NCI-H128 (cell line): ENCODE data around the gene RAB3B.
"Not testable (repeated sequence)": the region's sequence is repeated elsewhere in the genome, so short reads cannot be mapped to it uniquely, and the experiment has no call there.

ENCODE experiments used
- DNase-seq: peaks from one replicate; lab custom pipeline; 2025; ENCODE audit not compliant: unreplicated experiment; lab: John Stamatoyannopoulos, UW

The RAB3B gene

DNA sequence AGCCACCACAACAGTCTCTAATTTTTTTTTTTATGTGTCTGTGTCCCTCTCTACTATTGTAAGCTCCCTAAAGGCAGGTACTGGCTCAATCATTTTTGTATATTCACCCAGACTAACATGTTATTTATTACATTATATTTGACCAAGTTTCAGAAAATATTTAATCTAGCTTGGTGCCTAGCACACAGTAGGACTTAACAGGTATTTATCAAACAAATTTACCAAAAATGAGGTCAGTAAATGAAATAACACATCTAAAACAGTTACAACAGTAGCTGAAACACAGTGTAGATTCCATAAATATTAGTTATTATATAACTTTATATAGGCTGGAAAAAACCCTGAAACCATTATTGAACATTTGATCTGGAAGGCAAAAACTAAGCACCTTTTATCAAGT is 114.7 kb downstream of the RAB3B start:
- DNase-seq, result no peak

DNA sequence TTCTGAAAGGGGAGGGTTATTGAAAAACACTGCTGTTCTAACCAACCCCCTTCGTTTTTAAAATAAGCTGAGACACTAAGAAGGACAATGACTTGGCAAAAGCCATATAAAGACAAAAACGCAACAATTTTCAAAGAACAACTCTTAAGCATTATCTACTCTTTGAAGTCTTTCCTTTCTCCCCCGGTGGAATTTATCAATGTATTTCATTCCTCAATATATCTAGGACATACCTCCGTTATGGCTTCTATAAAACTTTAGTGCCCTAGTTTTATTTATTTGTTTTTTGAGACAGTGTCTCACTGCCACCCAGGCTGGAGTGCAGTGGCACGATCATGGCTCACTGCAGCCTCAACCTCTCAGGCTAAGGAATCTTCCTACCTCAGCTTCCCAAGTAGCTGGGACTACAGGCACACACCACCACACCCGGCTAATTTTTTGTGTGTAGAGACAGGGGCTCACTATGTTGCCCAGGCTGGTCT is 115.2 kb downstream of the RAB3B start:
- no peak for DNase-seq

DNA sequence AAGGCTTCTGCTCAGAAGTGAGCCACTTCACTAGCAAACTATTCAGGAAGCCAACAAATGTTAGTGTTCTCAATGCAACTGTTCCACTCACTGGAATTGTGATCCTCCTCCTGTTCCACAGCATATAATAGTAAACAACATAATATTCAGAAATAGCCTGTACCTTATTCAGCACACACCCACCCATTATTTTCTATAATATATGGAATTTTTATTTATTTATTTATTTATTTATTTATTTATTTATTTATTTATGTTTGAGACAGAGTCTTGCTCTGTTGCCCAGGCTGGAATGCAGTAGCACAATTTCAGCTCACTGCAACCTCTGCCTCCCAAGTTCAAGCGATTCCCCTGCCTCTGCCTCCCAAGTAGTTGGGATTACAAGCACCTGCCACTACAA is 117.2 kb downstream of the RAB3B start:
- DNase-seq, result not testable (repeated sequence)

DNA sequence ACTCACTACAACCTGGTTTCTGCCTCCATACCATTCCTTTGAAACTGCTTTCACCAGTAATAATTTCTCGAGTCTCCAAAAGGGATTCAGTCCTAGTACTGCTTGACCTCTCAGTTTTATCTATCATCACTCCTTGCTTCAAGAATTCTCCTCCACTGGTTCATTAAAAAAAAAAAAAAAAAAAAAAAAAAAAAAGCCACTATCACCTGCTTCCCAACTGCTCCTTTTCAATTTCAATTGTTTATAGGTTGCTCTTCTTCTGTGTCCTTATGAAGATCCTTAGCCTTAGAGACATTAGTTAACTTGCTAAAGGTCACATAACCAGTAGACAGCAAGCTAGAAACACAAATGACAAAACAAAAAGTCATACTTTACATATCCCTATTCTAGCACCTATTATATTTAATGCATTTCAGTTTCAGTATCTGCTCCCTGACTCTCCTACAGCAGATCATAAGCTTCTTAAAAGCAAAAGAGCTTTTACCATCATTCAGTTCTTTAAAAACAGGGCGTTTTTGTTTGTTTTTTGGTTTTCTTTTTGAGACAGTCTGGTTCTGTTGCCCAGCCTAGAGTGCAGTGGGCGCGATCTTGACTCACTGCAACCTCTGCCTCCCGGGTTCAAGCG is 119.0 kb downstream of the RAB3B start:
- DNase-seq, result no peak

DNA sequence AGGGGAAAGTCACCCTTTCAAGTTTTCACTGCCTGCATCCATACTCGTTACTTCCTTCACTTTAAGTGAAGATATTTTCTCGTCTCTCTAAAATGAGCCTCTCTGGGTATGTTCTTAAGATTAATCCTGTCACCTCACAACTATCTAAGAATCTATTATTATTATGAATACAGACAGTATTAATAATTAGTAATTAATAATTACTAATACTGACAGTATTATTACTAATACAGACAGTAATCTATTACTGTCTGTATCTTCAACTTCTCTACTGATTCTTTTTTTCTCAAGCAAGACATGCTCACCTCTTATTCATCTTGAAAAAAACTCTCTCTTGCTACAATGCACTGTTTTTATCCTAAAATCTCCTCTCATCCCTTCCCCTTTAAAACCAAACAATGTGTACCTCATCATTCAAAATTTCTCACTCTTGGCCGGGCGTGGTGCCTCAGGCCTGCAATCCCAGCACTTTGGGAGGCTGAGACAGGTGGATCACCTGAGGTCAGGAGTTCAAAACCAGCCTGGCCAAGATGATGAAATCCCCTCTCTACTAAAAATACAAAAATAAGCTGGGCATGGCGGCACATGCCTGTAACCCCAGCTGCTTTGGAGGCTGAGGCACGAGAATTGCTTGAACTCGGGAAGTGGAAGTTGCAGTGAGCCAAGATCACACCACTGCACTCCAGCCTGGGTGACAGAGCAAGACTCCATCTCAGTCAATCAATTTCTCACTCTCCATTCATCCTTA is 119.7 kb downstream of the RAB3B start:
- no peak for DNase-seq

DNA sequence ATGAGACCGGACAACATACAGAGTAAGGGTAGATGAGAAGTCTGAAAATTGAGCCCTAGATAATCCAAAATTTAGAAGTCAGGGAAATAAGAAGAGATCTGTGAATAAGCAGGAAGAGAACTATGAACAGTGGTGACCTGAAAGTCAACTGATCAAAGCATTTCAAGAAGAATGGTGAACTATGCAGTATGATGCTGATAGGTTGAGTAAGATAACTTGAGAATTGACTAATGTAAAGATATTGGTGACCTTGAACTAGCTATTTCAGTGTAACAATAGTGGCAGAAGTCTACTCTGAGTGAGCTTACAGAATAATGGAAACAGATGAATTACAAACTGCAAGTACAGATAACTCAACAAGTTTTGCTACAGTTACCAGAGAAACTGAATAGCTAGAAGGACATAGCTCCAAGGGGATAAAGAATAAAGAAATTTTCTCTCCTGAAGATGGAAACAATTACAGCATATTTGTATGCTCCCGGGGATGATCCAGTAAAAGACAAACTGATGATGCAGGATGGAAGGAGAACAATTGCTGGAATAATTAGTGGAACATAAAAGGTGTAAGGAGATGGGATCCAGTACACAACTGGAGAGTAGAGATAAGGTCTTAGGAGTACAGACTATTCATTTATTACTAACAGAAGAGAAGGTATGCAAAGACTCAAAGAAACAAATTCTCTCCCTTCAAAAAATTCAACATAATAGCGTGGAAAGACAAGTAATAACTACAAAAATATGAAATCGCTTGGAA is 122.8 kb downstream of the RAB3B start:
- no peak for DNase-seq

DNA sequence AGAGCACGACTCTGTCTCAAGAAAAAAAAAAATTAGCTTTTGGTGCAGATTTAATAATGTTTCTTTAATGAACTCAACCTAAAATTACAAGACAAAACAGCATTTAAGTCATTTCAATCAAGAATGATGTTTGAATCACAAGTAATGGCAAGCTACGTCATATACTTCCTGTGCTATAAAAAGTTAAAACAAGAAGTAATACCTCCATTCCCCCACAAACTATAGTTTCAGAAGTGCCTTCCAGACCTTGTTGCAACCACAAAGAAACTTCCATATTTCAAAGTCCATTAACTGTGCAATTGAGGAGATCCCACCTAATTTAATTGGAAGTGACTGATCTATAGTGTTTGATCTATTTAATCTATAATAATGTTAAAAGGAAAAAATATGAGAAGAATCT is 127.1 kb downstream of the RAB3B start:
- no peak for DNase-seq

DNA sequence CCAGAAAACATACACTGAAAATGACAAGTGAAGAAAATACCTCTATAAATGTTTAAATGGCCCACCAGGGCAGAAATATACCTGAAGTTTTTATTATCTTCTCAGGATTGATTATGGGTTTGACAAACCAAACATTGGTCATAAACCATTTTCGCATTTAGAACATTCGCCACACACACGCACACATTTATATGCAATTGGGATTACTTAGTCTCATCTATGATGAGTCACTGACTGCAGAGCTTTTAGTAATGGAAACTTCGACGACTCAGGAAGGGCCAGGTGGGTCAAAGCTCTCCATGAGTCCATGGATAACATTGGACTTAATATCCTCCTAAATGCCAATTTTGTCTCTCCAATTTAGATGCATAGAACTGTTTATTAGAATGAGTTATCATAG is 128.8 kb downstream of the RAB3B start:
- no peak for DNase-seq

DNA sequence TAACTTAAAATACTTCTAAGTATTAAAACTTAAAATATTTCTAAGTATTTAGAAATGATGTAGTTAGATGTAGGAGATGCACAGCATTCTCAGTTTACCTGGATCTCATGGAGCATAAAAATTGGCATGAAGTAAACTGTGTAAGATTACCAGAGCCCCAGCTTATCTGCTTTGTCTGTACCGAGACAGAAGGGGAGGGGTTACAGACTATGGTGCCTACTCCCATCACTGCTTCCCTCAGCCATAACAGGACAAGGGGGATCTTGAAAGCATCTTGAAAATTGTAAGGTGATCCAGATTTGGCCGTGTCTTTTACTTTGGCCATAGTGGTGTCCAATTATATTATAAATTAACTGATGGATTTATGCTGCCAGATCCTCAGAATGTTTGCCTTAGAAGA is 130.8 kb downstream of the RAB3B start:
- DNase-seq, result no peak

DNA sequence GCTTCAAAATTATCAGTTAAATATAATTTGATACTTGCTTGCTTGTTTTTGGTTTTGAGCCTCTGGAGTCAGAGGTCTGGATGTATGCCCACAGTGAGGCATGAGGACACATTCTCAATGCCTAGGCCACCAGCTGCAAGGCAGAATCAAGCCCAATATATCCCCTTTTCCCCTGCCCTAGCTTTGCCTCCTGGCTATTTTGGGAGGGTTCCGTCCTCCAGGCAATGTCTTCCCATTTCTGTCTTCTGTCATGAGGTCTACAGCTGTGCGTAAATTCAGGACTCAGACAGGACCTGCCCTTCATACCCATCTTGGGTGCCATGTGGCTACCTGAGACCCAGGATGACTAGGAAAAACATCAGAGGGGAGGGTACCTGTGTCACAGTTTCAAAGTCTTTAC is 131.2 kb downstream of the RAB3B start:
- no peak for DNase-seq

DNA sequence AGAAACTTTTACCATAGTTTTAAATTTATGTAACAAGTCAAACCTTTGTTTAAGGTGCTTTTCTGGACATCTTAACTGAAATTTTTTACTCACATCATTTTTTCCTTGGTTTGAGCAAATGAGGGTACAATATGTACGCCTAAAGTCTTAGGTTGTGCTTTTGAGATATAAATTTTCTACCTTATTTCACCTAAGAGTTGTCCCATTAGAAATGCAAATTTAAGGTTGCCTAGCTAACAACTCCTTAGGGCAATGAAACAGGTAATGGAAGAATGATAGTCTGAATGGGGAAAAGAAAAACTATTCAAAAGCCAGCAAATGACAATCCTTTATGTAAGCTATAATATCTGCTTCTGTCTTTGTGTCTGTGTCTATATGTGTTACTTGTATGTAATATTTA is 131.6 kb downstream of the RAB3B start:
- no peak for DNase-seq
